GM12878 (cell line): ENCODE measurements around the gene ATF2. TPM values are rescaled to one million over a fixed set of nuclear protein-coding genes. Genes with fewer than 3 reads are reported as not detected.

Experiments
- BRCA1 ChIP-seq: IDR thresholded peaks from 2 replicates; pipeline ENCODE4 v1.6.1; 2011; ENCODE audit warnings: low read depth, low read length, improper control_type of control experiment
- MTA3 ChIP-seq: IDR thresholded peaks from 2 replicates; pipeline ENCODE4 v1.6.1; 2012; ENCODE audit warnings: low read length, inconsistent platforms, borderline replicate concordance
- NFIC ChIP-seq: IDR thresholded peaks from 2 replicates; pipeline ENCODE4 v1.6.1; 2012; ENCODE audit warnings: low read depth, mild to moderate bottlenecking, inconsistent platforms, low read length, moderate library complexity
- PRDM15 ChIP-seq: fragments of 450-650 bp; formaldehyde crosslinking; IDR thresholded peaks from 2 replicates; pipeline ENCODE4 v1.4.0; 2020; ENCODE audit warnings: mild to moderate bottlenecking, moderate library complexity
- SUPT20H ChIP-seq: IDR thresholded peaks from 2 replicates; pipeline ENCODE4 v1.6.1; 2011; ENCODE audit warnings: low read depth, mild to moderate bottlenecking, low read length, moderate library complexity, borderline replicate concordance; ENCODE audit not compliant: control insufficient read depth
- ZBTB4 ChIP-seq: fragments of 450-650 bp; formaldehyde crosslinking; IDR thresholded peaks from 2 replicates; pipeline ENCODE4 v1.4.0; 2022; ENCODE audit warnings: mild to moderate bottlenecking, moderate library complexity
- ZNF24 ChIP-seq: fragments of 450-650 bp; IDR thresholded peaks from 2 replicates; pipeline ENCODE4 v1.6.1; 2017; ENCODE audit warnings: antibody characterized with exemption, mild to moderate bottlenecking
- microRNA counts: library from miRNA; unstranded; fragments of <30 nt; microRNA quantifications from one replicate; lab custom pipeline; 2016
- microRNA-seq: library from miRNA; unstranded; fragments of <30 nt; microRNA quantifications from one replicate; pipeline ENCODE4, GENCODE V29; 2018
- polyA plus RNA-seq, 11 experiments: library from polyadenylated mRNA; depleted of rRNA in 4 of 11; unstranded in 6 of 11; stranded (reverse) in 5 of 11; fragments of >200 nt; fragmentation: Nextera tagmentation in 4 of 11; fragmentation: Illumina TruSeq in 1 of 11; extraction: Ambion mirVana in 4 of 11; extraction: Trizol in 1 of 11; gene quantifications; 1 replicate in 1 of 11; 2 replicates in 10 of 11; pipeline versions ENCODE4 v1.2.1 to v1.2.3, GENCODE V29; 2011 to 2016; ENCODE audit warnings: inconsistent platforms in 2 of 11, missing spikeins in 2 of 11, low read depth in 1 of 11
- small RNA-seq: library from RNA; depleted of rRNA; stranded (forward); fragments of <200 nt; gene quantifications from one replicate; pipeline ENCODE3, GENCODE V24; 2014
- total RNA-seq, 4 experiments: library from RNA; depleted of rRNA in 3 of 4; stranded (reverse); fragments of >200 nt in 3 of 4; fragmentation: Illumina TruSeq in 1 of 4; extraction: Trizol in 1 of 4; gene quantifications; 2 replicates each; pipeline versions ENCODE4 v1.2.1 to v1.2.3, GENCODE V29; 2013 to 2021

Gene ATF2
- total and polyA plus RNA-seq, 10 of the 15 experiments (the other 5 are each of a cell fraction or from before 2014, with no cell fraction given): 10.3 to 78.0 (median 36.0) TPM

DNA sequence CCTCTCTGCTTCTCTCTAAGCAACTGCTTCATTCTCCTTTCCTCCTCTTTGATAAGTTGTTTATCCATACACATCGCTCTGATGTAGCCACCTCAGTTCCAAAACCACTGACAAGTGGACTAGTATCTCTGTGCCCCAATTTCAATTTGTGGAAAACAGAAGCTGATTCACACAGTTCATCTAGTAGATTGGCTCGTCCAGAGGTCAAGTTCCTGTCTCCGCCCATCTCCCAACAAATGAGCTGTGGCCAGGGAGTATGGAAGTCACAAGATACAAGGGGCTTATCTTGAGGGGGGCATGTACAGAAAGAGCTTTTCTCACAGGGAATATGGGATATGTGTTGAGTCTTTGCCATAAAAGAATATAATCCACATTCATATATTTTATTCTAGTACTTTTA lies 145.1 kb downstream of the ATF2 start (continued):
- TF ChIP-seq ZBTB4 (CRISPR knock-in tag) (no peak), BRCA1 (no peak), PRDM15 (no peak), MTA3 (no peak), NFIC (no peak), SUPT20H (no peak), ZNF24 (no peak)

MicroRNAs encoded within 50 kb of the gene (microRNA counts, 767-probe panel; counts per million panel counts)
- 55.3 counts per million for microRNA hsa-miR-933 (lab: Ali Mortazavi, UCI)

Small RNA genes lying within 50 kb of the gene (microRNA-seq; reads per million reads assigned to microRNA genes)
- 2.8 reads per million, percentile 13 among the genes with 10 or more reads in this experiment for gene MIR933

Small RNA genes lying within 50 kb of the gene (small RNA-seq; reads per million reads assigned to genes)
- gene MIR933 (0.39 reads per million, percentile 3 among the genes with 10 or more reads in this experiment), gene RF02271 (not detected), gene RNU6-1290P (not detected), gene RNU6-763P (not detected)

Other genes starting within 250 kb of the ATF2 start
- 0.65 TPM in 1 of 2 replicates, not detected in the other for gene CHN1, start 162.8 kb downstream of the ATF2 start, total RNA-seq (2014; rRNA removed)
- 0.36 and 0.69 TPM in 2 replicates for gene CHN1, start 162.8 kb downstream of the ATF2 start, total RNA-seq (2014; rRNA removed; fragmentation: Illumina TruSeq; extraction: Trizol)
- gene CHN1, start 162.8 kb downstream of the ATF2 start, total RNA-seq (2021): 0.24 and 0.92 TPM in 2 replicates
- 0.76 and 0.86 TPM in 2 replicates for gene CHN1, start 162.8 kb downstream of the ATF2 start, polyA plus RNA-seq (2011; rRNA removed)
- 0.41 and 0.60 TPM in 2 replicates for gene CHN1, start 162.8 kb downstream of the ATF2 start, polyA plus RNA-seq (2014; fragmentation: Illumina TruSeq; extraction: Trizol)
- gene CHN1, start 162.8 kb downstream of the ATF2 start, polyA plus RNA-seq (2014; fragmentation: Nextera tagmentation; extraction: Ambion mirVana): under 1 TPM; 0.27 to 0.53 TPM
- 0.18 and 0.24 TPM in 2 replicates for gene CHN1, start 162.8 kb downstream of the ATF2 start, polyA plus RNA-seq (2014; rRNA removed)
- gene CHN1, start 162.8 kb downstream of the ATF2 start, polyA plus RNA-seq (2016; fragmentation: Nextera tagmentation; extraction: Ambion mirVana): under 1 TPM; 0.58 to 0.92 TPM
- 308 and 329 TPM in 2 replicates for gene ATP5MC3, start 13.5 kb upstream of the ATF2 start, total RNA-seq (2014; rRNA removed)
- gene ATP5MC3, start 13.5 kb upstream of the ATF2 start, total RNA-seq (2014; rRNA removed; fragmentation: Illumina TruSeq; extraction: Trizol): 330 and 378 TPM in 2 replicates
- 424 and 434 TPM in 2 replicates for gene ATP5MC3, start 13.5 kb upstream of the ATF2 start, total RNA-seq (2021)
- 1,196 and 1,341 TPM in 2 replicates for gene ATP5MC3, start 13.5 kb upstream of the ATF2 start, polyA plus RNA-seq (2011; rRNA removed)
- 205 and 334 TPM in 2 replicates for gene ATP5MC3, start 13.5 kb upstream of the ATF2 start, polyA plus RNA-seq (2014; fragmentation: Illumina TruSeq; extraction: Trizol)
- 100 to 1,000 TPM; 643 to 716 TPM for gene ATP5MC3, start 13.5 kb upstream of the ATF2 start, polyA plus RNA-seq (2014; fragmentation: Nextera tagmentation; extraction: Ambion mirVana)
- 422 and 457 TPM in 2 replicates for gene ATP5MC3, start 13.5 kb upstream of the ATF2 start, polyA plus RNA-seq (2014; rRNA removed)
- gene ATP5MC3, start 13.5 kb upstream of the ATF2 start, polyA plus RNA-seq (2016; fragmentation: Nextera tagmentation; extraction: Ambion mirVana): 1,000 to 10,000 TPM; 1,121 to 1,181 TPM